Tibial nerve (tissue), 3 donors: ENCODE data around the gene ERVFRD-1.
"Not testable (repeated sequence)": the region's sequence is repeated elsewhere in the genome, so short reads cannot be mapped to it uniquely, and the experiment has no call there.

ENCODE experiments used
- POLR2A ChIP-seq, 2 donors: fragments of 450-650 bp; IDR thresholded peaks; one replicate each; pipeline ENCODE4 v1.6.1; 2017; ENCODE audit warnings: antibody characterized with exemption in 2 of 2, mild to moderate bottlenecking in 2 of 2, moderate library complexity in 2 of 2
- TF ChIP-seq, protein P1 (sequence below), 5 experiments: fragments of 200-600 bp in 3 of 5; fragments of 450-650 bp in 2 of 5; sonication (generic) in 3 of 5; IDR thresholded peaks; one replicate each; pipeline ENCODE4 v1.5.1; 2016 to 2019; ENCODE audit warnings: antibody characterized with exemption in 5 of 5, mild to moderate bottlenecking in 3 of 5, moderate library complexity in 2 of 5

DNA sequence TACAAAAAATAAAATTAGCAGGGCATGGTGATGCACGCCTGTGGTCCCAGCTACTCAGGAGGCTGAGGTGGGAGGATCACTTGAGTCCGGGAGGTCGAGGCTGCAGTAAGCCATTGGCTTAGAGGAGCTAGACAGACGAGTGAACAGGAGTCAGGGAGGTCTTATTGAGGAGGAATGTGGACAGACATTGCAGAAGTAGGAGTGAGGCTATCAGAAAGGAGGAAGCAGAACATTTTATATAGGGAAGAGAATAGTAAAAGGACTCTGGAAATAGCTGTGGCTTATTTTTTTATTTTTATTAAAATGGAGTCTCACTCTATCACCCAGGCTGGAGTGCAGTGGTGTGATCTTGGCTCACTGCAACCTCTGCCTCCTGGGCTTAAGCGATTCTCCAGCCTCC, 20.4 kb downstream of the ERVFRD-1 start:
- TF ChIP-seq, protein P1, sequence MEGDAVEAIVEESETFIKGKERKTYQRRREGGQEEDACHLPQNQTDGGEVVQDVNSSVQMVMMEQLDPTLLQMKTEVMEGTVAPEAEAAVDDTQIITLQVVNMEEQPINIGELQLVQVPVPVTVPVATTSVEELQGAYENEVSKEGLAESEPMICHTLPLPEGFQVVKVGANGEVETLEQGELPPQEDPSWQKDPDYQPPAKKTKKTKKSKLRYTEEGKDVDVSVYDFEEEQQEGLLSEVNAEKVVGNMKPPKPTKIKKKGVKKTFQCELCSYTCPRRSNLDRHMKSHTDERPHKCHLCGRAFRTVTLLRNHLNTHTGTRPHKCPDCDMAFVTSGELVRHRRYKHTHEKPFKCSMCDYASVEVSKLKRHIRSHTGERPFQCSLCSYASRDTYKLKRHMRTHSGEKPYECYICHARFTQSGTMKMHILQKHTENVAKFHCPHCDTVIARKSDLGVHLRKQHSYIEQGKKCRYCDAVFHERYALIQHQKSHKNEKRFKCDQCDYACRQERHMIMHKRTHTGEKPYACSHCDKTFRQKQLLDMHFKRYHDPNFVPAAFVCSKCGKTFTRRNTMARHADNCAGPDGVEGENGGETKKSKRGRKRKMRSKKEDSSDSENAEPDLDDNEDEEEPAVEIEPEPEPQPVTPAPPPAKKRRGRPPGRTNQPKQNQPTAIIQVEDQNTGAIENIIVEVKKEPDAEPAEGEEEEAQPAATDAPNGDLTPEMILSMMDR (IDR thresholded peaks at IDR 0.05) = not testable (repeated sequence)
- TF ChIP-seq POLR2A (IDR thresholded peaks at IDR 0.05) = not testable (repeated sequence)
